OCI-LY3 (cell line): Measurements from ENCODE around the gene ST8SIA1.

Experiments
- EZH2phosphoT487 ChIP-seq: fragments of 200-600 bp; shearing (Covaris generic); IDR thresholded peaks from 2 replicates; pipeline ENCODE4 v1.6.1; 2018; ENCODE audit warnings: antibody characterized with exemption, mixed run types, low read depth
- TF ChIP-seq, protein P1 (sequence below): fragments of 200-600, 300-600 bp; sonication (generic); IDR thresholded peaks from 2 replicates; pipeline ENCODE4 v1.5.1; 2014; ENCODE audit warnings: antibody characterized with exemption, low read length, low read depth

- TF ChIP-seq, protein P1, sequence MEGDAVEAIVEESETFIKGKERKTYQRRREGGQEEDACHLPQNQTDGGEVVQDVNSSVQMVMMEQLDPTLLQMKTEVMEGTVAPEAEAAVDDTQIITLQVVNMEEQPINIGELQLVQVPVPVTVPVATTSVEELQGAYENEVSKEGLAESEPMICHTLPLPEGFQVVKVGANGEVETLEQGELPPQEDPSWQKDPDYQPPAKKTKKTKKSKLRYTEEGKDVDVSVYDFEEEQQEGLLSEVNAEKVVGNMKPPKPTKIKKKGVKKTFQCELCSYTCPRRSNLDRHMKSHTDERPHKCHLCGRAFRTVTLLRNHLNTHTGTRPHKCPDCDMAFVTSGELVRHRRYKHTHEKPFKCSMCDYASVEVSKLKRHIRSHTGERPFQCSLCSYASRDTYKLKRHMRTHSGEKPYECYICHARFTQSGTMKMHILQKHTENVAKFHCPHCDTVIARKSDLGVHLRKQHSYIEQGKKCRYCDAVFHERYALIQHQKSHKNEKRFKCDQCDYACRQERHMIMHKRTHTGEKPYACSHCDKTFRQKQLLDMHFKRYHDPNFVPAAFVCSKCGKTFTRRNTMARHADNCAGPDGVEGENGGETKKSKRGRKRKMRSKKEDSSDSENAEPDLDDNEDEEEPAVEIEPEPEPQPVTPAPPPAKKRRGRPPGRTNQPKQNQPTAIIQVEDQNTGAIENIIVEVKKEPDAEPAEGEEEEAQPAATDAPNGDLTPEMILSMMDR = no peak
- no peak for TF ChIP-seq EZH2phosphoT487
Observed at GRCh38 chr12:22160396-22161003, 174.0 kb downstream of the ST8SIA1 start.
